Adipocyte (in vitro differentiated cells): ENCODE measurements around the gene GPC3.

Source experiments
- DNase-seq: peaks from one replicate; pipeline ENCODE4 v3.0.0-alpha.2; 2015; ENCODE audit warnings: low read depth
- H3K27me3 ChIP-seq: replicated peaks from 2 replicates; pipeline ENCODE4 v1.7.0; 2013; ENCODE audit warnings: mild to moderate bottlenecking, low read length, moderate library complexity; ENCODE audit not compliant: control insufficient read depth, insufficient read depth
- H3K36me3 ChIP-seq: 2 replicates; pipeline ENCODE4 v1.7.0; 2013; ENCODE audit warnings: low read length, mild to moderate bottlenecking, moderate library complexity; ENCODE audit not compliant: control insufficient read depth, insufficient read depth, severe bottlenecking
- H3K4me1 ChIP-seq: 2 replicates; pipeline ENCODE4 v1.7.0; 2013; ENCODE audit warnings: mild to moderate bottlenecking, low read length, moderate library complexity; ENCODE audit not compliant: control insufficient read depth, insufficient read depth
- H3K4me3 ChIP-seq: 2 replicates; pipeline ENCODE4 v1.7.0; 2013; ENCODE audit warnings: mild to moderate bottlenecking, low read length, moderate library complexity
- H3K9ac ChIP-seq: 2 replicates; pipeline ENCODE4 v1.7.0; 2013; ENCODE audit warnings: mild to moderate bottlenecking, low read length, moderate library complexity
- H3K9me3 ChIP-seq: 2 replicates; pipeline ENCODE4 v1.7.0; 2013; ENCODE audit warnings: mild to moderate bottlenecking, low read length, moderate library complexity; ENCODE audit not compliant: control insufficient read depth

Gene GPC3

GRCh38 chrX:133923113-133923512, 62.3 kb downstream of the GPC3 start:
- H3K9me3 ChIP-seq, result peaks cover 2% of the 10 kb centered on the region
- H3K9ac ChIP-seq, result peak overlapping the region; percentile 60
- H3K4me3 ChIP-seq, result no peak overlapping the region
- no peaks in the 10 kb centered on the region for H3K36me3 ChIP-seq
- DNase-seq, result peak; percentile 32
- no peaks in the 10 kb centered on the region for H3K4me1 ChIP-seq
- peaks cover 2% of the 10 kb centered on the region for H3K27me3 ChIP-seq

- peaks cover 2% of the 10 kb centered on the region for H3K9me3 ChIP-seq
- no peak overlapping the region for H3K9ac ChIP-seq
- no peak for DNase-seq
- no peaks in the 10 kb centered on the region for H3K36me3 ChIP-seq
- no peak overlapping the region for H3K4me3 ChIP-seq
- H3K4me1 ChIP-seq, result no peaks in the 10 kb centered on the region
- H3K27me3 ChIP-seq, result peaks cover 2% of the 10 kb centered on the region
Measured at GRCh38 chrX:133922390-133922771, 63.0 kb downstream of the GPC3 start.

- Histone ChIP-seq H3K9ac (no peak overlapping the region), H3K36me3 (no peaks in the 10 kb centered on the region), H3K27me3 (peaks cover 2% of the 10 kb centered on the region), H3K4me1 (no peaks in the 10 kb centered on the region), H3K4me3 (no peak overlapping the region), H3K9me3 (peaks cover 6% of the 10 kb centered on the region)
- peak; percentile 20 for DNase-seq
Measured at GRCh38 chrX:133921764-133922389, 63.5 kb downstream of the GPC3 start.

- peaks cover 2% of the 10 kb centered on the region for H3K27me3 ChIP-seq
- H3K4me1 ChIP-seq, result no peaks in the 10 kb centered on the region
- no peaks in the 10 kb centered on the region for H3K36me3 ChIP-seq
- no peak overlapping the region for H3K9ac ChIP-seq
- no peak overlapping the region for H3K4me3 ChIP-seq
- H3K9me3 ChIP-seq, result peaks cover 6% of the 10 kb centered on the region
- no peak for DNase-seq
Measured at GRCh38 chrX:133921086-133921485, 64.3 kb downstream of the GPC3 start.

GRCh38 chrX:133918361-133918771, 67.0 kb downstream of the GPC3 start:
- H3K36me3 ChIP-seq, result no peaks in the 10 kb centered on the region
- H3K4me3 ChIP-seq, result no peak overlapping the region
- peaks cover 6% of the 10 kb centered on the region for H3K9me3 ChIP-seq
- no peak overlapping the region for H3K9ac ChIP-seq
- no peaks in the 10 kb centered on the region for H3K4me1 ChIP-seq
- DNase-seq, result no peak
- H3K27me3 ChIP-seq, result peaks cover 2% of the 10 kb centered on the region

- Histone ChIP-seq H3K4me3 (no peak overlapping the region), H3K27me3 (peaks cover 2% of the 10 kb centered on the region), H3K36me3 (no peaks in the 10 kb centered on the region), H3K9ac (no peak overlapping the region), H3K9me3 (peaks cover 6% of the 10 kb centered on the region), H3K4me1 (no peaks in the 10 kb centered on the region)
- no peak for DNase-seq
Measured at GRCh38 chrX:133916984-133917722, 68.2 kb downstream of the GPC3 start.

- no peaks in the 10 kb centered on the region for H3K36me3 ChIP-seq
- no peak overlapping the region for H3K9ac ChIP-seq
- H3K4me3 ChIP-seq, result no peak overlapping the region
- DNase-seq, result no peak
- H3K27me3 ChIP-seq, result peaks cover 9% of the 10 kb centered on the region
- H3K9me3 ChIP-seq, result peaks cover 6% of the 10 kb centered on the region
- peaks cover 10% of the 10 kb centered on the region for H3K4me1 ChIP-seq
Measured at GRCh38 chrX:133913658-133914388, 71.6 kb downstream of the GPC3 start.

GRCh38 chrX:133913009-133913408, 72.4 kb downstream of the GPC3 start:
- Histone ChIP-seq H3K36me3 (no peaks in the 10 kb centered on the region), H3K9me3 (peaks cover 6% of the 10 kb centered on the region), H3K4me3 (no peak overlapping the region), H3K9ac (no peak overlapping the region), H3K4me1 (peaks cover 17% of the 10 kb centered on the region), H3K27me3 (peaks cover 9% of the 10 kb centered on the region)
- no peak for DNase-seq

- Histone ChIP-seq H3K4me1 (peaks cover 25% of the 10 kb centered on the region), H3K9me3 (no peaks in the 10 kb centered on the region), H3K36me3 (no peaks in the 10 kb centered on the region), H3K4me3 (no peak overlapping the region), H3K9ac (no peak overlapping the region), H3K27me3 (peaks cover 9% of the 10 kb centered on the region)
- DNase-seq, result no peak
Measured at GRCh38 chrX:133911825-133912495, 73.4 kb downstream of the GPC3 start.

- H3K9me3 ChIP-seq, result no peaks in the 10 kb centered on the region
Measured at GRCh38 chrX:133910539-133910938, 74.9 kb downstream of the GPC3 start.

GRCh38 chrX:133909888-133910287, 75.5 kb downstream of the GPC3 start:
- Histone ChIP-seq H3K27me3 (peaks cover 9% of the 10 kb centered on the region), H3K4me1 (peaks cover 31% of the 10 kb centered on the region), H3K36me3 (no peaks in the 10 kb centered on the region), H3K9me3 (no peaks in the 10 kb centered on the region), H3K9ac (no peak overlapping the region), H3K4me3 (no peak overlapping the region)
- DNase-seq, result no peak

More at GRCh38 chrX:133910539-133910938, 74.9 kb downstream of the GPC3 start:
- peaks cover 25% of the 10 kb centered on the region for H3K4me1 ChIP-seq
- H3K9ac ChIP-seq, result no peak overlapping the region
- DNase-seq, result no peak
- H3K4me3 ChIP-seq, result no peak overlapping the region
- H3K36me3 ChIP-seq, result no peaks in the 10 kb centered on the region
- H3K27me3 ChIP-seq, result peaks cover 9% of the 10 kb centered on the region
